ENCODE results near the gene SLCO4A1.

The SLCO4A1 gene

GRCh38 chr20:62638679-62639406 lies 3.5 kb upstream of the SLCO4A1 start:
- DNase-seq (ENCODE audit: low spot score), result no peak

DNA sequence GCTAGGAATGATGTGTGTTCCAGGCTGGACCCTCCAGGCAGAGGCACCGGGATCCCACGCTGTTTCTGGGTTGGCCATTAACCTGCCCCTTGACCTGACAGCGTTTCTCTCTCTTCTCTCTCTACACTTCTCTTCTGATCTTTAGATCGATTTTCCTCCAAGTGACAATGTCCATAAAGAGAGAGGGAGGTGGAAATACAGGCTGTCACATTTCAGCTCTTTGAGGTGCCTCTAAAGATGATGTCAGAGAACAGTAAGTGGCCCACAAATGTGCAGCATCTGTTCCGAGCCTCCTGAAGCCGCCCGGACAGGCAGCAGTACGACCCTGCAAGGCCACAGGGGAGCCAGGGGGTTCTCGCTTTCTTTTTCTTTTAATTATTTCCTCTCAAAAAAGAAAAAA lies 2.5 kb upstream of the SLCO4A1 start:
- DNase-seq (ENCODE audit: low spot score), result no peak

GRCh38 chr20:62640870-62641269 lies 1.4 kb upstream of the SLCO4A1 start:
- no peak for DNase-seq (ENCODE audit: low spot score)

- peak; percentile 67 for DNase-seq (ENCODE audit: low spot score)
These were observed 817 bp upstream of the SLCO4A1 start for GRCh38 chr20:62641321-62642050.

DNA sequence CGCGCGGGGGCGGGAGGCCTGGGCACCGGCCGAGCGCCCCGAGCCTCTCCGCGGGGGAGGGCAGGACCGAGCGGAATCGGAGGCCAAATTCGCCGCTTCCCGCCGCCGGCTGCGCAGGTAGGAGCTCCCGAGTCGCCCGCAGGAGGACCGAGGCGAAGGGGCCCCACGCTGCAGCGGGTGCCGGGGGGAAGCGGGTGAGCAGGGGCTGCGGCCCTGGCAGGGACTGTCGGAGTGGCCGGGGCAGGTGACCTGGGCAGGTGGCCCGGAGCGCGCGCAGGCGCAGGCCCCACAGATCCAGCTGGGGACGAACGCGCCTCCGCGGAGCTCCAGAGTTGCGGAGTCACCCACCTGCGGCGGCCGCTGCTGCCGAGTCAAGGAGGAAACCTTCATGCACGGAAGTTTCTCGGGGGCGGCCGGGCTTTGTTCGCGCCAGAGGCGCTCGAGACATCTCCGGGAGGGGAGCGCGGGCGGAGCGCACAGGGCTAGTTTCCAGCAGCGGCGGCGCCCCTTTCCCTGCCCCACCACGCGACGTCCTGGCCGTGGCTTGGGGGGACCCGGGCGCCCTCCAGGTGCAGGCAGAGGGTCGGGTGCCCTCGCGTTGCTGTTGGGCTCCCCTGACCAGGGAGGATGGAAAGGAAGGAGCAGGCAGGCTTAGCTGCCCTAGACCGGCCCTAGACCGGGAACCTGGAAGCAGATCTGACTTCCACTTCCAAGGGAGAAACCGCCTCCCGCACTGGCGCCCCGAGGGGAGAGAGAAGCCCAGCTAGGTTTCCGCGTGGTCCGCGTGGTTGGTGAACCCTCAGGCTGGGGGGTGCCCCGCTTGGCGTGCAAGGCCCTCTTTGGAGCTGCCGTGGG lies 590 bp downstream of the SLCO4A1 start:
- DNase-seq (ENCODE audit: low spot score), result peak; percentile 71

- peak; percentile 42 for DNase-seq (ENCODE audit: low spot score)
These were observed 1.3 kb downstream of the SLCO4A1 start for GRCh38 chr20:62643521-62644043.

DNA sequence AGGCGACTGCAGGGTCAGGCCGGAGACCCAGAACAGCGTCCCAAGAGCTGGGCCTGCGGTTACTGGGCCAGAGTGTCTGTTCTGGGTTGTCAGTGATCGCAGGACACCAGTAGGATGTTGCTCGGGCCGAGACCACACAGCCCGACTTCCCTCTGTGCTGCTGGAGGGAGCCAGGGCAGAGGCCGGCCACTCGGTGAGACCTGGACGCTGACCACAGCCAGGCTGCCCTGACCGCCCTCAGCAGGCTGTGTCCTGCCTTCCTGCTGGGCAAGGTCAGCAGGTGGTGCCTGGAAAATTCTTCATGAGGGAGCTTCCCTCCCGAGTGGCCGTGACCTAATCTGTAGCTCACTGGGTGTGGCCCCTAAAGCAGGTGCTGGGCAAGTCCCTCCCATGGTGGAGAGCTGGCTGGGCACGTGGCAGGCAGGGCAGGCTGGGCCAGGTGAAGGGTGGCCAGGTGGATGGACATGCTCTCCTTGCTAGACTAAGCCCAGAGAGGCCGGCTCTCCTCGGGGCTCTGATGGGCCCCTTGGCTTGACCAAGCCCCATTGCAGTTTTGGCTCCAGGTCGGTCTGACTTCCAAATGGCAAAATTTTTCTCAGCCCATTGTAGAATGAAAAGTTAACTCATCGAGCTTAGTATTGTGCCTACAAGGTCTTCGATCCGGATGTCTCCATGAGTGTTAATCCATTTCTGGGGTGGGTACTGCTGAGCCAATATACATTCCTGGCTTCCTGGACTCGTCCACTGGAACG lies 1.9 kb downstream of the SLCO4A1 start:
- DNase-seq (ENCODE audit: low spot score), result peak; percentile 89

GRCh38 chr20:62644802-62645496 lies 2.6 kb downstream of the SLCO4A1 start:
- peak; percentile 35 for DNase-seq (ENCODE audit: low spot score)

DNA sequence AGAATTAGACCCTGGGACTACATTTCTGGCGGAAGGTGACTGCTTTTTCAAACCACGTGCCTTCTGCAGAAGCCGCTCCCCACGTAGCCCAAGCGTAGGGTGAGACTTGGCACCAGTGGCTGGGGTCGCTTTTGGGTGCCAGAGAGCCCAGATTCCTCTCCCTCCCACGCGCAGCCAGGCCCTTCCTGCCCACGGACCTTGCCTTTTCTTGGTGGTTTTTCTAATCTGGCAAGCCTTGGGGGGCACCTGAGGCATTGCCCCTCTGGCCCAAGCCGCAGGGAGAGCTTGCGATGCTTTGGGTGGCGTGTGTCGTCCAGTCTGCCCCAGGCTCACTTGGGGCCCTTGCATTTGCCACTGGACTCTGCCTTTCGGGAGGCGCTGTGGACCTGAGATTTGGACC lies 3.3 kb downstream of the SLCO4A1 start:
- DNase-seq (ENCODE audit: low spot score), result no peak

- DNase-seq (ENCODE audit: low spot score), result peak; percentile 92
These were observed 4.7 kb downstream of the SLCO4A1 start for GRCh38 chr20:62646851-62647520.

DNA sequence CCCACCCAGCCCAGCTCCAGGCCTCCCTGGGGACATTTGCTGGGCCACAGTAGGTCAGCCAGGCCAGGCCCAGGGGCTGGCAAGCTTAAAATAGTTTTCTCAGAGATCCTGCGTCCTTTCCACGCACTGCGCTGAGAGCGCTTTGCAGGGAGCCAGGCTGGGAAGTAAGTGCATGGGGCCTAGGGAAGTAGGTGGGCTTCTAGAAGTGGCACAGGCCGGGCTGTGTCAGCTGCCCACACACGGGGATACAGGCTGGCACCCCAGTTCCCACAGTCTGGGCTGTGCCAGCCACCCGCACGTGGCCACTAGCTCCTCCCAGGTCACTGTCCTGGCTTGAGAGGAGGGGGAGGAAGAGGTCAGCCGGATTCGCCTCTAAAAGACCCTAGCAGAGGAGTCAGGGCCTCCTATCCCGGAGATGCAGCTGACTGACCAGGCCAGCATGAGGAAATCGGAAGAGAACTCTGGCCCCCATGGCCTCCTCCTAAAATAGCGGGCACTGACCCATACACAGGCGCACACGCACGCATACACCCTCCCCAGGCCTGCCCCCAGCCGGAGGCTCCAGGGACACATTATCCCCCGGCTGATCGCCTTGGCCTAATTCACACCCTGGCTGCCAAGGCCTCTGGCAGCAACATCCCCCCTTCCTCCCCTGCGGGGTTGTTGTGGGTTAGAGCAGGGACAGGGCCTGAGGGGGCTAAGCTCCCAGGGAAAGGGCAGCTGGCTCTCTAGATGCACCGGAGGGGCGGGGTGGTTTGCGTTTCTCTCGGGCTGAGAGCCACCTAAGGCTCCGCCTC lies 5.4 kb downstream of the SLCO4A1 start:
- DNase-seq (ENCODE audit: low spot score), result no peak

DNA sequence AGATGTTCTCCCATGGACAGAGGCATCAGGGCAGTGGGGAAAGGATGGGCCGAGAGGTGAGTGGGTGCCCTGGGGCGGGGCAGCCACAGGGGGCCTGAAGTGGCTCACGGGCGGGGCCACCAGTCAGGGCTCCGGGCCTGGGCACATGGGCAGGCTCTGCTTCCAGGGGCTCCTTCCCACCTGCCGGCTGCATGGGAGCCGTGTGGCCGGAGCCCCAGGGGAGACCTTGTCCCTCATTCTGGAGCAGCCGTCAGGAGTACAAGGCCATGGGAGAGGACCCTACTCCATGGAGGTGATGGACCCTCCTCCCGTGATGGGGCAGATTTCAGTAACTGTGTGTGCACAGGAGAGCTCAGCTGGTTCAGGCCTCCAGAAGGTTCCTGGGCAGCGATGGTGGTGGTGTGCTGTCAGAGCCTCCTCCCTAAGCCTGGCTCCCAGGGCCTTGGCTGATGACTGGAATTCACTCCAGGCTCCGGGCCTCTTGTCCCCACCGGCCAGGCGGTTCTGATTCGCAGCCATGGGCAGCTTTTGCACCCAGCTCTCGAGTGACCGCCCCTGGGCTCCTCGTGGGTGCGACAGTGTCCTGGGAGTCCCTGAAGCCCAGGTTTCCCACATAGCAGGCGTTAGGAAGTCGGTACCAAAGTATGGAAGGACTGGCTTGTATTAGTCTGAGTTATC lies 6.2 kb downstream of the SLCO4A1 start:
- DNase-seq (ENCODE audit: low spot score), result no peak

GRCh38 chr20:62649140-62649539 lies 6.8 kb downstream of the SLCO4A1 start:
- no peak for DNase-seq (ENCODE audit: low spot score)

DNA sequence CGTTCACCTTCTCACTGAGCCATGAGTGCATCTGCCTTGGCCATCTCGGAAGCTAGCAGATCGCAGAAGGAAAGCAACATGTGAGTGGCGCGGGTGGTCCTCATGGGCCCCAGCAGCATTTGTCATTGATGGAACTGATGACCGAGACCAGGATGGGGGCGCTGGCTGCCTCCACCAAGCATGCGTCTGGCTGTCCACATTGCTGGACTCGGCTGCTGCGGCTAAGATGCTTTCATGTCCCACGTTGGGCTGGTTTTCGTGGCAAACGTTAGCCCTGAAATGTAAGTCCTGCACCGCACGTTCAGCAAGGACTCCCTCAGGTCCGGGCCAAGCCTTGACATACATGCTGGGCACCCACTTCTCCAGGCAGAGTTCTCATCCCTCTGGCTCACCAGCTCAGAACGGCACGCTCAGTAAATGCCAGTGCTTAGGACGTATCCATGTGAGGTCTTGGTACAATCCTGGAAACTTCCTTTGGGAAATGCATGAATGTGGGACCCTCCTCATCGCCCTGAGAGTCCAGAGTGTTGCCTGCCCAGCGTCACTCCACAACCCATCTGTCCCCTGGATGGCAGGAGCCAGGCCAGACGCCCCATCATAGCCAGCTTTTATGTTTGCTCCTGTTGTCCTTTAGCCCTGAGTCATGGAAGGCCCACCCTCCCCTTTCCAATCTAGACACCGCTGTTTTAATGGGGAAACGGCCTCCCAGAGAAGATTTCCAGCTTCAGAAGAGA lies 8.4 kb downstream of the SLCO4A1 start:
- no peak for DNase-seq (ENCODE audit: low spot score)

- DNase-seq (ENCODE audit: low spot score), result no peak
These were observed 9.2 kb downstream of the SLCO4A1 start for GRCh38 chr20:62651285-62652021.

GRCh38 chr20:62652041-62652893 lies 10.0 kb downstream of the SLCO4A1 start:
- DNase-seq (ENCODE audit: low spot score), result peak; percentile 95

GRCh38 chr20:62652894-62653305 lies 10.6 kb downstream of the SLCO4A1 start:
- DNase-seq (ENCODE audit: low spot score), result no peak

Measured in SW480 (cell line).